HG02981 (cell line): ENCODE measurements around the gene CYP4A22.
"Not testable (repeated sequence)": the region's sequence is repeated elsewhere in the genome, so short reads cannot be mapped to it uniquely, and the experiment has no call there.

ENCODE experiments used
- ATAC-seq: cut with Tn5 transposase; IDR thresholded peaks from one replicate; pipeline ENCODE4 v1.9.1; 2021; ENCODE audit warnings: mild to moderate bottlenecking, moderate library complexity; ENCODE audit not compliant: unreplicated experiment

The CYP4A22 gene

GRCh38 chr1:47184090-47184821 lies 47.0 kb downstream of the CYP4A22 start:
- no peak for ATAC-seq

DNA sequence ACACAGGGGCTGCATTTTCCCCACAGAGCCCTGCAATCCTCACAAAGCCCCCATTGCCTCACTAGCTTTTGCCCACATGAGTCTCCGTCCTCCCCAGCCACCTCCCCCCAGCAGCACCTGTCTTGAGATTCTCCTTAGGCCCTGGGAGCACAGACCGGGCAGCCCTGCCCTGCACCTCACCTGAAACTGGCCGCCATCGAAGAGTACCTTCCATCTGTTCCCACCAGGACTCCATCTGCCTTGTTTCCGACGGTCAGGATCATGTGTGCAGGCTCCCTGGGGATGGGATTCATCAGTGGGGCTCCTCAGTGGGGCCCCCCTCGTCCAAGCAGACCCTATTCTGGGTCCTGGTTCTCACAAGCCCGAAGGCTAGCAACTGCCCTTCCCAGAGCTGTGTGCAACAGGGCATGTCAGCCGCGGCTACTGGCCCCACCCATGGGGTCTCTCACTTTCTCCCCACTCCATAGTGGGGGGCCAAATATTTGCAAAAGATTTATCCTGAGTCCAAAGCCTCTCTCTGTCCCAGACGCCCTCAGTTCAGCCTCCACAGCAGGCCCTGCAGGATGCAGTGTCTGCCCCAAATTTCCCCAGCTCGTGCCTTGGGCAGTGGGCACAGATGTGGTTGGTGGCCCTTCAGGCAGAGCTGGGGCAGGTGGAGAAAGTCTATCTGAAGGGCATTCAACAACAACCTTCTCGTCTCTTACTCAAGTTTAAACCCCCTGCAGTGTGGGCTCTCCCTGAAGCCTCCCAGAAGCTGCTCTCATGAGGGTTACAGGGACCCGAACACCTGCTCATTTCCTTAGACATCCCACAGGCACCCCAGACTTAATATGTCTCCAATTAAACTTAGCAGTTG lies 47.8 kb downstream of the CYP4A22 start:
- ATAC-seq, result no peak

DNA sequence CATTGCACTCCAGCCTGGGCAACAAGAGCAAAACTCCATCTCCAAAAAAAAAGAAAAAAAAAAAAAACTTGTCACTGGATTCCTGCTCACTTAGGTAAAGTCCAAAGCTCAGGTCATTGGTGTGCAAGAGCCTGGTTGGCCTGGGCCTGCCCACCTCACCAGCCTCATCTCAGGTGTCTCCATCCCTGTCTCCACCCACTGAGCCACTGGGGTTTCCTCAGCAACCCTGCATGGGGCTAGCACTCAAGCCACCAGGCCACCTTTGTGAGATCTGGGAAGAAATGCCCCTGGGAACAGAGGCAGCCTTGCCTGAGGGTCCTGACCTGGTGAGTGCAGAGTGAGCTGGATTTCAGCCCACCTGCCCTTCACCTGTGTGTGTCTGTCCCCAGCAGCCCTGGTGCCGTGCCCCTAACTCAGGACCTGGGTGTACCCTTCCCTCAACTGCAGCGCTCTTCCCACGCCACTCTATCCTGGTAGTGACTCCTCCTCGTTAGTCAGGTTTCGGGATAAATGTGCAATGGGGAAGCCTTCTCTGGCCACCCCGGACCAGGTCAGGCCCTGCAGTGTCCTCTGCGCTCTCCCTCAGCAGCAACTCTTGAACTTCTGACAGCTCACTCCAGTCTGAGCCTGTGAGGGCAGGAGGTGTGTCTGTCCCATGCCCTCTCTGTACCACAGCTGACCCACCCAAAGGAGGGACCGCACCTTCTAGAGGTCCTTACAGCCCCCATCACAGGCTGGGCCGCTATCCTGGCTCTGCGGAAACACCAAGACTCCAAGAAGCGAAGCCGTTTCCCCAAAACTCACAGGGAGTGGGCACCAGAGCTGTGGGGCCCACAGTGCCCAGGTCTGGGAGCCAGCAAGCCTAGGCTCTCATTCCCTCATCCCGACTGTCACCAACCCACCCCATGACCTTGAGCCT lies 49.3 kb downstream of the CYP4A22 start:
- no peak for ATAC-seq

DNA sequence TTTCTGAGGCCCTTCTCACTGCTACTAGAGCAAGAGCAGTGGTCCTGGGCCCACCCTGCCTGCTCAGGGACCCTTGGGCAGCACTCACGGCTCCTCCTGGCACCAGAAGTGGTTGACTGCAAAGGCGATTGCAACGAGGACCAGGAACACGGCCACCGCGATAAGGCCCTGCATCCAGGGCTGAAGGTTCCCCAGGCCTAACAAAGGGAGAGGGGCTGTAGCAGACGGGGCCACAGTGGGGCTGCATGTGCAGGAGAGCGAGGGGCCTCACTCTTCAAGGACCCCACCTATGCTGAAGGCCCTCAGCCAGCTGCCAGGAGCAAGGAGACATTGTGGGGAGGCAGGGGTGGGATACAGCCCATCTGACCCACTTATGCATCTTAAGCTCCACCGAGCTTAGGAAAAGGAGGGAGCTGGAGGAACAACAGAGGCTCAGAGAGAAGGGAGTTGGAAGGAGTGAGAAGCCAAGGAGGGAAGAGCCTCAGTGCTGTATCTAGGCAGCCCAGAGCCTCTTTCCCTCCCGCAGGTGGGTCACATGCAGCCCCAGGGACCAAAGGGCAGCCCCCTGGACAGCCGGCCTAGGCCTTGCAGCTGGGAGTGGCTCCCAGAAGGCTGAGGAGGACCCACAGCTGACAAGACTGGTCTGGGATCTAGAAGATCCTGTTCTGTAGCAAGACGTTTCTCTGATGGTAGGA lies 50.1 kb downstream of the CYP4A22 start:
- no peak for ATAC-seq

DNA sequence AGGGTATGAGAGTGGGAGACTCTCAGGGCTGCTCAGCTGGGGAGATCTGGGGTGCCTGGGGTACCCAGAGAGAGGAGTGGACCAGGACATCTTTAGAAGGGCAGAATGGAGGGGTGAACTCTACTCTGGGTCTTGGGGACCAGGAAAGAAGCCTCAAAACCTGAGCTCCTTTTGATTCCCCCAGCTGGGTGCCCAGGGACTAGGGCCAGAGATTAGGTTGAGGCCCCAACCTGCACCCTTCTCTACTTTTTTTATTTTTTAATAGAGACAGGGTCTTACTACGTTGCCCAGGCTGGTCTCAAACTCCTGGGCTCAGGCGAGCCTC lies 50.6 kb downstream of the CYP4A22 start:
- ATAC-seq, result no peak

DNA sequence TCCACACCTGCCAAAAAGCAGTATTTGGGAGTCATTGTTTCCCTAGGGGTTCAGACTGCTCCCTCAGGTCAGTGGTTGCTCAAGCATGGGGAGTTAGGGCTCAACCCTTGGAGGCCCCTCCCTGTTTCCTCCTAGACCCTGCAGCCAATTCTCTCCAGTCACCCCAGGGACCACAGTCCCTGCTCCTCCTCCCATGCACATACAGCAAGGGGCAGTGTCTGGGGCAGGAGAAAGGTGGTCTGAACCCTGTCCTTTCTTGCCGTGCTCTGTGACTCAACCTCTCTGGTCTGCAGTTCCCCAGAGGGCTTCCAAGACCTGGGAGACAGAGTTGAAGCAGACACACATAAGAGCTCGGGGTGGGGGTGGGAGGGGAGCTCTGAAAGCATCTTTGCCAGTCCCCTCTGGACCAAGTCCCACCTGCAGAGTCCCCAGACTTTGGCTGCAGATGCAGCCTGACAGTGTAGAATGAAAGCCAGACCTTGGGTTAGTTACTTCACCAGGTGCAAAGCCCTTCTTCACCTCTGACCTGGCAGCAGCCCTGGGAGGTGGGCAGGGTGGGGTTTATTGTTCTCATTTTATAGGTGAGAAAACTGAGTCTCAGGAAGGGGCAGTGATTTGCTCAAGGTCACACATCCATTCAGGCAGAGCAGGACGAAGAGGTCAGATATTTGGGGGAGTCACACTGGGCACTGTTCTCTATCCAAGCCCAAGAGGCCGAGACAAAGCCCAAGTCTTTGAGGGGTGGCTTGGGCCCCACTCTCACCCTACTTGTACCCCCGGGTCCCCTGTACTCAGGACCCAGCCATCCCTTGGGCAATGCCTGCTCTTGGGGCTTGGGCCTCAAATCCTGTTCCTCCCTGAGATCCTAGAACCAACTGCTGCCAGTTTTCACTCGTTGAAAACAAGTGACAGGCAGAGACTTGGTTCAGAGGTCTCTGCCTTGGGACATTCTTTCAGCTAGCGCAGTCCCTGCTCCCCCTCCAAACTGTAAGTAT lies 51.8 kb downstream of the CYP4A22 start:
- no peak for ATAC-seq

GRCh38 chr1:47189844-47190508 lies 52.7 kb downstream of the CYP4A22 start, which contains the start of gene PDZK1IP1:
Gene PDZK1IP1 (minus strand): TSS chr1:47190036. CDS start chr1:47189932, 104 bp downstream.
- ATAC-seq, result no peak

GRCh38 chr1:47190509-47190855 lies 53.2 kb downstream of the CYP4A22 start:
- no peak for ATAC-seq

DNA sequence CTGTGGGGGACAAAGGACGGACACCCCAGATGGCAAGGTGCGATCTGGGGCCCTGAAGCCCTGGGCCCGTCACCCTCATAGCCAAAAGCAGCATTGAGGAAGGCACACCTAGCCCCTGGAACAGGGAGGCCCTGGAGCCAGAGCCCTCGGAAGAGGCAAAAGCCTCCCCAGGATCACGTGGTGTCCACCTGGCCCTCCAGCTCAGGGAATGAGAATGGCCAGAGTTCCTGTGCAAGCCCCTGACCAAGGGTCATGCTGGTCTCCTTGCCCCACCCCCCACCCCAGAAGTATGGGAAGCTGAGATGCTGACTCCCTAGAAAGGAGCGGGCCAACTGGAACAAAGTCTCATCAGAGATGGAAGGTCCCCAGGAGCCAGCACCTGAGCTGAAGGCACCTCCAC lies 53.6 kb downstream of the CYP4A22 start:
- no peak for ATAC-seq

DNA sequence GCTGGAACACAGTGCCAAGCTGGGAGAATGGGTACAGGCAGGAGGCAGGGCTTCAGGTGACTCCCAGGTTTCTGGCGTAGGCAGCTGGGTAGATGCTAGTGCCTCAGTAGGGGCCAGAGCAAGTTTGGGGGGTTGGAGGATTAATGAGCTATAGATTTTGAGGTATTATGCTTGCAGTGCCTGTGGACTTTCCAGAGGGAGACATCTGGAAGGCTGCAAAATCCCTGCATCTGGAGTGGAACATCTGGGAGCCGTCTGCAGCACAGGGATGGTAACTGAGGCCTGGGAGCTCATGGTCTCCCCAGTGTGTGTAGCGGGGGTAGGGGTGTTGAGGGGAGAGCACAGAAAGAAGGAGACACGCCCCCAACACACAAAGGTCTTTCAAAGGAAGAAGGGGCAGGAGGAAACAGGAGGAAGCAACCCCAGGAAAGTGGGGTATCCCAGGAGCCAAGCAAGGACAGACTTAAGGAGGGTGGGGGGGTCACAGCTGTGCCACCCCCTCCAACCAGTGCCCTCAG lies 54.8 kb downstream of the CYP4A22 start:
- ATAC-seq, result no peak

- ATAC-seq, result no peak
Observed at GRCh38 chr1:47192458-47193384, 55.5 kb downstream of the CYP4A22 start.

- ATAC-seq, result not testable (repeated sequence)
Observed at GRCh38 chr1:47193496-47193895, 56.3 kb downstream of the CYP4A22 start.

DNA sequence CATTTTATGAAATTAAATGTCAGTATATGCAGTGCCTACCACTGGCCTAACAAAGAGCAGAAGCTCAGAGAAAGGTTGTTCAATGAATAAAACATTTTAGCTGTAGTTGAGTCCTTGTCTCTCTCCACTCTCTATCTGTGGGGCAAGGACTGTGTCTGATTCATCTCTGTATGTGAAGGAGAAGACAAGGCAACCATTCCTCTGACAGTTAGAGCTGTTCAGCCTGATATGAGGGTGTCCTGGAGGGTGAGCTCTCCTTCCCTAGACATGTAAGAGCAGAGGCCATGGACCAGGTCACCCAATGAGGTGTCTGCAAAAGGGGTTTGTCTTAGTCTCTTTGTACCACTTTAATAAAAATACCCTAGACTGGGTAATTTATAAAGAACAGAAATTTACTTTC lies 57.1 kb downstream of the CYP4A22 start:
- ATAC-seq, result no peak

- ATAC-seq, result not testable (repeated sequence)
Observed at GRCh38 chr1:47195981-47196380, 58.7 kb downstream of the CYP4A22 start.

- ATAC-seq, result no peak
Observed at GRCh38 chr1:47196622-47197021, 59.4 kb downstream of the CYP4A22 start.

DNA sequence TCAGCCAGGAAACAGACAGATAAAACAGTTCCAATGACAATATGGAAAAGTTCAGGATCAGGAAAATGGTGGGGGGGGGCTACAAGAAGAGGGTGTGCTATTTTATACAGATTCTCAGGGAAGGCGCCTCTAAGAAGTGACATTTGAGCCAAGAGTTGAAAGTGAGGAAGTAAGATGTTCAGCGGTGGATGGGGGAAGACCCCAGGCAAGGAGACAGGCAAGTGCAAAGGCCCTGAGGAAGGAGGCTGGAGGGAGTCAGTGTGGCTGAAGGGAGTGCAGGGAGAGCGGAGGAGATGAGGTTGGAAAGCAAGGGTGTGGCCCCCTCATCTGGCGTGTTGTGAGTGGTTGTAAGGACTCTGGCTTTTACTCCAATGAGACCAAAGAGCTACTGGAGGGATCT lies 61.0 kb downstream of the CYP4A22 start:
- no peak for ATAC-seq
